WTC11 (cell line): ENCODE measurements around the gene CLMN. TPM values are rescaled to one million over a fixed set of nuclear protein-coding genes. Genes with fewer than 3 reads are reported as not detected.

Source experiments
- ATAC-seq: fragments of 200-7000 bp; cut with Tn5 transposase; 2 replicates; pipeline ENCODE4 v1.10.0; 2021; ENCODE audit warnings: mild to moderate bottlenecking, moderate library complexity
- CTCF ChIA-PET: fragments of 300-600 bp; sonication (Branson Sonifier 250); formaldehyde crosslinking; loops from one replicate; lab custom pipeline; 2021; ENCODE audit warnings: antibody characterized with exemption; lab: Charles Lee
- POLR2A ChIA-PET: fragments of 350-600 bp; sonication (Branson Sonifier 250); formaldehyde crosslinking; loops from one replicate; lab custom pipeline; 2021; ENCODE audit warnings: antibody characterized with exemption; lab: Charles Lee
- DNase-seq: peaks from one replicate; pipeline ENCODE4 v3.0.0; 2021; ENCODE audit warnings: low spot score
- H3K27ac Mint-ChIP-seq: 2 replicates; pipeline ENCODE4 v1.8.0; 2021; ENCODE audit warnings: mixed read lengths
- H3K27me3 Mint-ChIP-seq: 2 replicates; pipeline ENCODE4 v1.8.0; 2021; ENCODE audit warnings: low read depth, mild to moderate bottlenecking, moderate library complexity, mixed read lengths
- H3K36me3 Mint-ChIP-seq: 2 replicates; pipeline ENCODE4 v1.8.0; 2021; ENCODE audit warnings: mixed read lengths
- H3K4me1 Mint-ChIP-seq: 2 replicates; pipeline ENCODE4 v1.8.0; 2022; ENCODE audit warnings: mixed read lengths
- H3K4me3 Mint-ChIP-seq: 2 replicates; pipeline ENCODE4 v1.8.0; 2021; ENCODE audit warnings: mild to moderate bottlenecking, moderate library complexity, mixed read lengths
- H3K9me3 Mint-ChIP-seq: 2 replicates; pipeline ENCODE4 v1.8.0; 2021; ENCODE audit warnings: mixed read lengths
- CREM ChIP-seq: sonication (generic); formaldehyde crosslinking; IDR thresholded peaks from 2 replicates; pipeline ENCODE4 v1.8.1; 2022; ENCODE audit warnings: mild to moderate bottlenecking, missing genetic modification reagents, moderate library complexity
- ETV6 ChIP-seq: sonication (generic); formaldehyde crosslinking; IDR thresholded peaks from 2 replicates; pipeline ENCODE4 v1.8.1; 2022; ENCODE audit warnings: mild to moderate bottlenecking, missing genetic modification reagents
- FOXJ3 ChIP-seq: sonication (generic); formaldehyde crosslinking; IDR thresholded peaks from 2 replicates; pipeline ENCODE4 v1.9.0; 2021; ENCODE audit warnings: missing genetic modification reagents, mild to moderate bottlenecking, borderline replicate concordance
- FOXK1 ChIP-seq: sonication (generic); formaldehyde crosslinking; IDR thresholded peaks from 2 replicates; pipeline ENCODE4 v1.8.0; 2022; ENCODE audit warnings: mild to moderate bottlenecking, moderate library complexity, missing genetic modification reagents
- GRHL2 ChIP-seq: fragments of 250-450 bp; sonication (Bioruptor Pico); IDR thresholded peaks from 2 replicates; pipeline ENCODE4 v1.8.0; 2022; ENCODE audit warnings: mild to moderate bottlenecking, moderate library complexity; ENCODE audit not compliant: insufficient replicate concordance, severe bottlenecking
- IRF2 ChIP-seq: sonication (generic); formaldehyde crosslinking; IDR thresholded peaks from 2 replicates; pipeline ENCODE4 v1.8.0; 2022; ENCODE audit warnings: low read depth, missing genetic modification reagents, borderline replicate concordance
- KAT7 ChIP-seq: sonication (generic); formaldehyde crosslinking; IDR thresholded peaks from 2 replicates; pipeline ENCODE4 v1.8.1; 2023; ENCODE audit warnings: missing genetic modification reagents, mild to moderate bottlenecking, borderline replicate concordance
- OVOL2 ChIP-seq: fragments of 250-450 bp; sonication (Bioruptor Pico); IDR thresholded peaks from 2 replicates; pipeline ENCODE4 v1.9.0; 2021; ENCODE audit warnings: mild to moderate bottlenecking, borderline replicate concordance
- PRRX2 ChIP-seq: fragments of 250-450 bp; sonication (Bioruptor Pico); IDR thresholded peaks from 2 replicates; pipeline ENCODE4 v1.8.0; 2021; ENCODE audit warnings: mild to moderate bottlenecking
- ZBTB21 ChIP-seq: sonication (generic); formaldehyde crosslinking; IDR thresholded peaks from 2 replicates; pipeline ENCODE4 v1.8.1; 2023; ENCODE audit warnings: mild to moderate bottlenecking, missing genetic modification reagents, borderline replicate concordance
- ZNF121 ChIP-seq: sonication (generic); formaldehyde crosslinking; IDR thresholded peaks from 2 replicates; pipeline ENCODE4 v1.8.0; 2023; ENCODE audit warnings: missing genetic modification reagents
- ZNF263 ChIP-seq: sonication (generic); formaldehyde crosslinking; IDR thresholded peaks from 2 replicates; pipeline ENCODE4 v1.8.1; 2022; ENCODE audit warnings: low read depth, mild to moderate bottlenecking, moderate library complexity, missing genetic modification reagents
- total RNA-seq: library from RNA; stranded (reverse); gene quantifications from 3 replicates; pipeline ENCODE4 v1.2.3, GENCODE V29; 2021
- TF ChIP-seq, protein P1 (sequence below): sonication (generic); formaldehyde crosslinking; IDR thresholded peaks from 2 replicates; pipeline ENCODE4 v1.8.0; 2022; ENCODE audit warnings: missing genetic modification reagents
- TF ChIP-seq, protein P2 (sequence below): sonication (generic); formaldehyde crosslinking; IDR thresholded peaks from 2 replicates; pipeline ENCODE4 v1.8.0; 2022; ENCODE audit warnings: mild to moderate bottlenecking, missing genetic modification reagents
- TF ChIP-seq, protein P3 (sequence below): fragments of 250-450 bp; sonication (Bioruptor Pico); IDR thresholded peaks from 2 replicates; pipeline ENCODE4 v1.9.0; 2021; ENCODE audit warnings: mild to moderate bottlenecking
- TF ChIP-seq, protein P4 (sequence below): fragments of 250-450 bp; sonication (Bioruptor Pico); IDR thresholded peaks from 2 replicates; pipeline ENCODE4 v1.8.0; 2021; ENCODE audit warnings: mild to moderate bottlenecking
- TF ChIP-seq, protein P5 (sequence below): sonication (generic); formaldehyde crosslinking; IDR thresholded peaks from 2 replicates; pipeline ENCODE4 v1.8.0; 2023; ENCODE audit warnings: missing genetic modification reagents, mild to moderate bottlenecking, borderline replicate concordance
- TF ChIP-seq, protein P6 (sequence below): sonication (generic); formaldehyde crosslinking; IDR thresholded peaks from 2 replicates; pipeline ENCODE4 v1.8.1; 2023; ENCODE audit warnings: mild to moderate bottlenecking, missing genetic modification reagents

CLMN gene
- total RNA-seq, 1 experiment from 2014 or later, result 12.2 TPM

DNA sequence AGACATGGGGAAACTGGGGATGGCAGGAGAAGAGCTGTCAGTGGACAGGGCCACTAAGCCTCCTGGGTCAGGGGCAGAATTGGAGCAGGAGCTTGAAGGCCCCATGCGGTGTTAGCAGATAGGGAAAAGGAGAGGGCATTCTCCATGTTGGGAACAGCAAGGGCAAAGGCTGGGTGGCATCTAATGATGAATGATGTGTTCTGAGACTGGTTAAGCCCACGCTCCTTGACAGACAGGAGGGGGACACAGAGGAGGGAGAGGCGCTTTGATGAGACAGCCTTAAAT is 63.0 kb downstream of the CLMN start:
- Mint-ChIP-seq H3K4me1 (peaks cover 20% of the 10 kb centered on the region), H3K9me3 (no peaks in the 10 kb centered on the region; the same call in 1 of the 2 replicates), H3K27me3 (no peaks in the 10 kb centered on the region; the same call in 1 of the 2 replicates)
- TF ChIP-seq, protein P1, sequence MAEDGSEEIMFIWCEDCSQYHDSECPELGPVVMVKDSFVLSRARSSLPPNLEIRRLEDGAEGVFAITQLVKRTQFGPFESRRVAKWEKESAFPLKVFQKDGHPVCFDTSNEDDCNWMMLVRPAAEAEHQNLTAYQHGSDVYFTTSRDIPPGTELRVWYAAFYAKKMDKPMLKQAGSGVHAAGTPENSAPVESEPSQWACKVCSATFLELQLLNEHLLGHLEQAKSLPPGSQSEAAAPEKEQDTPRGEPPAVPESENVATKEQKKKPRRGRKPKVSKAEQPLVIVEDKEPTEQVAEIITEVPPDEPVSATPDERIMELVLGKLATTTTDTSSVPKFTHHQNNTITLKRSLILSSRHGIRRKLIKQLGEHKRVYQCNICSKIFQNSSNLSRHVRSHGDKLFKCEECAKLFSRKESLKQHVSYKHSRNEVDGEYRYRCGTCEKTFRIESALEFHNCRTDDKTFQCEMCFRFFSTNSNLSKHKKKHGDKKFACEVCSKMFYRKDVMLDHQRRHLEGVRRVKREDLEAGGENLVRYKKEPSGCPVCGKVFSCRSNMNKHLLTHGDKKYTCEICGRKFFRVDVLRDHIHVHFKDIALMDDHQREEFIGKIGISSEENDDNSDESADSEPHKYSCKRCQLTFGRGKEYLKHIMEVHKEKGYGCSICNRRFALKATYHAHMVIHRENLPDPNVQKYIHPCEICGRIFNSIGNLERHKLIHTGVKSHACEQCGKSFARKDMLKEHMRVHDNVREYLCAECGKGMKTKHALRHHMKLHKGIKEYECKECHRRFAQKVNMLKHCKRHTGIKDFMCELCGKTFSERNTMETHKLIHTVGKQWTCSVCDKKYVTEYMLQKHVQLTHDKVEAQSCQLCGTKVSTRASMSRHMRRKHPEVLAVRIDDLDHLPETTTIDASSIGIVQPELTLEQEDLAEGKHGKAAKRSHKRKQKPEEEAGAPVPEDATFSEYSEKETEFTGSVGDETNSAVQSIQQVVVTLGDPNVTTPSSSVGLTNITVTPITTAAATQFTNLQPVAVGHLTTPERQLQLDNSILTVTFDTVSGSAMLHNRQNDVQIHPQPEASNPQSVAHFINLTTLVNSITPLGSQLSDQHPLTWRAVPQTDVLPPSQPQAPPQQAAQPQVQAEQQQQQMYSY (CRISPR knock-in tag), result no peak
- TF ChIP-seq OVOL2 (CRISPR knock-in tag), result no peak
- no peak for TF ChIP-seq FOXK1 (CRISPR knock-in tag)
- TF ChIP-seq IRF2 (CRISPR knock-in tag), result no peak
- TF ChIP-seq, protein P2, sequence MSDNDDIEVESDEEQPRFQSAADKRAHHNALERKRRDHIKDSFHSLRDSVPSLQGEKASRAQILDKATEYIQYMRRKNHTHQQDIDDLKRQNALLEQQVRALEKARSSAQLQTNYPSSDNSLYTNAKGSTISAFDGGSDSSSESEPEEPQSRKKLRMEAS (CRISPR knock-in tag), result no peak
- TF ChIP-seq, protein P3, sequence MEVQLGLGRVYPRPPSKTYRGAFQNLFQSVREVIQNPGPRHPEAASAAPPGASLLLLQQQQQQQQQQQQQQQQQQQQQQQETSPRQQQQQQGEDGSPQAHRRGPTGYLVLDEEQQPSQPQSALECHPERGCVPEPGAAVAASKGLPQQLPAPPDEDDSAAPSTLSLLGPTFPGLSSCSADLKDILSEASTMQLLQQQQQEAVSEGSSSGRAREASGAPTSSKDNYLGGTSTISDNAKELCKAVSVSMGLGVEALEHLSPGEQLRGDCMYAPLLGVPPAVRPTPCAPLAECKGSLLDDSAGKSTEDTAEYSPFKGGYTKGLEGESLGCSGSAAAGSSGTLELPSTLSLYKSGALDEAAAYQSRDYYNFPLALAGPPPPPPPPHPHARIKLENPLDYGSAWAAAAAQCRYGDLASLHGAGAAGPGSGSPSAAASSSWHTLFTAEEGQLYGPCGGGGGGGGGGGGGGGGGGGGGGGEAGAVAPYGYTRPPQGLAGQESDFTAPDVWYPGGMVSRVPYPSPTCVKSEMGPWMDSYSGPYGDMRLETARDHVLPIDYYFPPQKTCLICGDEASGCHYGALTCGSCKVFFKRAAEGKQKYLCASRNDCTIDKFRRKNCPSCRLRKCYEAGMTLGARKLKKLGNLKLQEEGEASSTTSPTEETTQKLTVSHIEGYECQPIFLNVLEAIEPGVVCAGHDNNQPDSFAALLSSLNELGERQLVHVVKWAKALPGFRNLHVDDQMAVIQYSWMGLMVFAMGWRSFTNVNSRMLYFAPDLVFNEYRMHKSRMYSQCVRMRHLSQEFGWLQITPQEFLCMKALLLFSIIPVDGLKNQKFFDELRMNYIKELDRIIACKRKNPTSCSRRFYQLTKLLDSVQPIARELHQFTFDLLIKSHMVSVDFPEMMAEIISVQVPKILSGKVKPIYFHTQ (CRISPR knock-in tag), result no peak
- no peak for TF ChIP-seq KAT7
- no peak for TF ChIP-seq ZNF121 (CRISPR knock-in tag)
- TF ChIP-seq CREM (CRISPR knock-in tag), result no peak
- no peak for TF ChIP-seq FOXJ3 (CRISPR knock-in tag)
- TF ChIP-seq, protein P4, sequence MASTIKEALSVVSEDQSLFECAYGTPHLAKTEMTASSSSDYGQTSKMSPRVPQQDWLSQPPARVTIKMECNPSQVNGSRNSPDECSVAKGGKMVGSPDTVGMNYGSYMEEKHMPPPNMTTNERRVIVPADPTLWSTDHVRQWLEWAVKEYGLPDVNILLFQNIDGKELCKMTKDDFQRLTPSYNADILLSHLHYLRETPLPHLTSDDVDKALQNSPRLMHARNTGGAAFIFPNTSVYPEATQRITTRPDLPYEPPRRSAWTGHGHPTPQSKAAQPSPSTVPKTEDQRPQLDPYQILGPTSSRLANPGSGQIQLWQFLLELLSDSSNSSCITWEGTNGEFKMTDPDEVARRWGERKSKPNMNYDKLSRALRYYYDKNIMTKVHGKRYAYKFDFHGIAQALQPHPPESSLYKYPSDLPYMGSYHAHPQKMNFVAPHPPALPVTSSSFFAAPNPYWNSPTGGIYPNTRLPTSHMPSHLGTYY, result no peak
- TF ChIP-seq, all 79 proteins: peak for 0
- no peak overlapping the region for H3K27ac Mint-ChIP-seq
- no peak for ATAC-seq
- H3K4me3 Mint-ChIP-seq, result no peak overlapping the region
- H3K36me3 Mint-ChIP-seq, result no peaks in the 10 kb centered on the region
- ChIA-PET CTCF (interaction anchor here (1.3 to 1.9 kb wide), 2 partner anchors 105 to 549 kb away, joined by 3 to 14 read pairs; no protein-coding TSS in a partner anchor), POLR2A (no interaction called here)
- DNase-seq, result no peak

DNA sequence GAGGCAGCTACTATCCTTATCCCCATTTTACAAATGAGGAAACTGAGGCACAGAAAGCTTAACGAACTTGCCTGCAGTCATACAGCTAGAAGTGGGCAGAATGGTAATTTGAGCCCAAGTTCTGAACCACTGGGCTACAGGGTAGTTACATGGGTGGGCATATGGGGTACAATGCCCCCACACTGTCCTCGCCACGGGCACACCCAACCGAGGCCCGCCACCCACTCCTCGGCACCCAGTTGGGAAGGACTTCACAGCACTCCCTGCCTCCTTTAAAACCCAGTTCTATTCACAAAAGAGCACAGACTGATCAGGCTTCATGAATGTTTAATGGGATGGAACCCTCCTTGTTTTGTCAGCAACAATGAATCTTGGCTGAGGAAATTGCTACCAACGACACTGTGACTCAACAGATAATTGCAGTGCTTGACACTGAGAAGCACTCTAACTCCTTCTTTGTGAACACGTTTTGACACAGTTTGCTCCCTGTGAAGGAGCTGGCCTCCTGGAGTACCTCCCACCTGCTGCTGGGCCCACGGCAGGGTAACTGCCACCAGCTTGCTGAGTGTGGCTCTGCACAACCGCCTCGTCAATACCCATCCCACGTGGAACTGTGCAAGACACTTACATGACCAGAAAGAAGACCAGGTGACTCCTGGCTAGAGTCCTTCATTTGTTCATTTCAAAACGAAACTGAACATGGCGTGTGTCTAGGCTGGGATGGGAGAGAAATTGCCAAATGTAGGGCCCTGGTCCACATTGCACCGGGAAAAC is 63.5 kb downstream of the CLMN start:
- Mint-ChIP-seq H3K9me3 (no peaks in the 10 kb centered on the region; the same call in 1 of the 2 replicates), H3K36me3 (no peaks in the 10 kb centered on the region), H3K4me3 (no peak overlapping the region), H3K27me3 (no peaks in the 10 kb centered on the region; the same call in 1 of the 2 replicates), H3K27ac (peak overlapping the region; percentile 84; the same call in 1 of the 2 replicates), H3K4me1 (peaks cover 25% of the 10 kb centered on the region)
- CTCF ChIA-PET, result interaction anchor here (1.1 to 1.9 kb wide), 5 partner anchors 15 to 549 kb away, joined by 3 to 14 read pairs (median 3); no protein-coding TSS in a partner anchor
- POLR2A ChIA-PET, result no interaction called here
- ATAC-seq (no peak), DNase-seq (no peak)
- TF ChIP-seq PRRX2 (CRISPR knock-in tag), result no peak
- TF ChIP-seq, protein P5, sequence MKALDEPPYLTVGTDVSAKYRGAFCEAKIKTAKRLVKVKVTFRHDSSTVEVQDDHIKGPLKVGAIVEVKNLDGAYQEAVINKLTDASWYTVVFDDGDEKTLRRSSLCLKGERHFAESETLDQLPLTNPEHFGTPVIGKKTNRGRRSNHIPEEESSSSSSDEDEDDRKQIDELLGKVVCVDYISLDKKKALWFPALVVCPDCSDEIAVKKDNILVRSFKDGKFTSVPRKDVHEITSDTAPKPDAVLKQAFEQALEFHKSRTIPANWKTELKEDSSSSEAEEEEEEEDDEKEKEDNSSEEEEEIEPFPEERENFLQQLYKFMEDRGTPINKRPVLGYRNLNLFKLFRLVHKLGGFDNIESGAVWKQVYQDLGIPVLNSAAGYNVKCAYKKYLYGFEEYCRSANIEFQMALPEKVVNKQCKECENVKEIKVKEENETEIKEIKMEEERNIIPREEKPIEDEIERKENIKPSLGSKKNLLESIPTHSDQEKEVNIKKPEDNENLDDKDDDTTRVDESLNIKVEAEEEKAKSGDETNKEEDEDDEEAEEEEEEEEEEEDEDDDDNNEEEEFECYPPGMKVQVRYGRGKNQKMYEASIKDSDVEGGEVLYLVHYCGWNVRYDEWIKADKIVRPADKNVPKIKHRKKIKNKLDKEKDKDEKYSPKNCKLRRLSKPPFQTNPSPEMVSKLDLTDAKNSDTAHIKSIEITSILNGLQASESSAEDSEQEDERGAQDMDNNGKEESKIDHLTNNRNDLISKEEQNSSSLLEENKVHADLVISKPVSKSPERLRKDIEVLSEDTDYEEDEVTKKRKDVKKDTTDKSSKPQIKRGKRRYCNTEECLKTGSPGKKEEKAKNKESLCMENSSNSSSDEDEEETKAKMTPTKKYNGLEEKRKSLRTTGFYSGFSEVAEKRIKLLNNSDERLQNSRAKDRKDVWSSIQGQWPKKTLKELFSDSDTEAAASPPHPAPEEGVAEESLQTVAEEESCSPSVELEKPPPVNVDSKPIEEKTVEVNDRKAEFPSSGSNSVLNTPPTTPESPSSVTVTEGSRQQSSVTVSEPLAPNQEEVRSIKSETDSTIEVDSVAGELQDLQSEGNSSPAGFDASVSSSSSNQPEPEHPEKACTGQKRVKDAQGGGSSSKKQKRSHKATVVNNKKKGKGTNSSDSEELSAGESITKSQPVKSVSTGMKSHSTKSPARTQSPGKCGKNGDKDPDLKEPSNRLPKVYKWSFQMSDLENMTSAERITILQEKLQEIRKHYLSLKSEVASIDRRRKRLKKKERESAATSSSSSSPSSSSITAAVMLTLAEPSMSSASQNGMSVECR (CRISPR knock-in tag), result no peak
- no peak for TF ChIP-seq ETV6
- no peak for TF ChIP-seq GRHL2
- TF ChIP-seq, protein P6, sequence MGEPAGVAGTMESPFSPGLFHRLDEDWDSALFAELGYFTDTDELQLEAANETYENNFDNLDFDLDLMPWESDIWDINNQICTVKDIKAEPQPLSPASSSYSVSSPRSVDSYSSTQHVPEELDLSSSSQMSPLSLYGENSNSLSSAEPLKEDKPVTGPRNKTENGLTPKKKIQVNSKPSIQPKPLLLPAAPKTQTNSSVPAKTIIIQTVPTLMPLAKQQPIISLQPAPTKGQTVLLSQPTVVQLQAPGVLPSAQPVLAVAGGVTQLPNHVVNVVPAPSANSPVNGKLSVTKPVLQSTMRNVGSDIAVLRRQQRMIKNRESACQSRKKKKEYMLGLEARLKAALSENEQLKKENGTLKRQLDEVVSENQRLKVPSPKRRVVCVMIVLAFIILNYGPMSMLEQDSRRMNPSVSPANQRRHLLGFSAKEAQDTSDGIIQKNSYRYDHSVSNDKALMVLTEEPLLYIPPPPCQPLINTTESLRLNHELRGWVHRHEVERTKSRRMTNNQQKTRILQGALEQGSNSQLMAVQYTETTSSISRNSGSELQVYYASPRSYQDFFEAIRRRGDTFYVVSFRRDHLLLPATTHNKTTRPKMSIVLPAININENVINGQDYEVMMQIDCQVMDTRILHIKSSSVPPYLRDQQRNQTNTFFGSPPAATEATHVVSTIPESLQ (CRISPR knock-in tag), result no peak
- TF ChIP-seq KAT7, result no peak
- TF ChIP-seq ZNF263 (CRISPR knock-in tag), result no peak
- no peak for TF ChIP-seq ZBTB21 (CRISPR knock-in tag)
